Measurements from ENCODE around the gene MACROD2. TPM values are rescaled to one million over a fixed set of nuclear protein-coding genes. Genes with fewer than 3 reads are reported as not detected.

The MACROD2 gene
- polyA plus RNA-seq, 3 donors, result 12.8 to 13.4 (median 13.2) TPM

GRCh38 chr20:15655295-15655874, 1660.1 kb downstream of the MACROD2 start:
- DNase-seq, result no peak

- no peak for DNase-seq
Observed at GRCh38 chr20:15656124-15656523, 1660.8 kb downstream of the MACROD2 start.

- no peak for DNase-seq
Observed at GRCh38 chr20:15658295-15658694, 1663.0 kb downstream of the MACROD2 start.

GRCh38 chr20:15673206-15673605, 1677.9 kb downstream of the MACROD2 start:
- no peak for DNase-seq

GRCh38 chr20:15674253-15675060, 1679.1 kb downstream of the MACROD2 start:
- no peak for DNase-seq

DNA sequence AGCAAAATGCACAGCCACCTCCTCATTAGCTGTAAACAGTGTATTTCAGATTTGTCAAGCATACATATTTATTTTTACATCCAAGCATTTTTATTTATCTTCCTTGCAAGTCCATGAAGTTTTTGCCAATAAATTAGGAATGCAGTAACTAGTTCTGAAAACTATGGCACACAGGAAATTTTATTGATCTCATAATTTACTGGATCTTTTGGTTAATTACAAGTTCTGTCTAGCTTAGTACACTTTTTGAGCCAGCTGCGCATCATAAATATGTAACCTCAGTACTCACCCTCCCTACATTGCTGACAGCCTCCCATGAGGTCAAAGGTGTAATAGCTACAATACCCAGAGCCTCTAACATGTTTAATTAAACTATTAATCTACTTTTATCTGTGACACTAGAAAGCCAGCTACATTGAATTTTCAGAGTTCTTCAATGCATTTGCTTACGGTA, 1679.8 kb downstream of the MACROD2 start:
- DNase-seq, result peak; percentile 80

DNA sequence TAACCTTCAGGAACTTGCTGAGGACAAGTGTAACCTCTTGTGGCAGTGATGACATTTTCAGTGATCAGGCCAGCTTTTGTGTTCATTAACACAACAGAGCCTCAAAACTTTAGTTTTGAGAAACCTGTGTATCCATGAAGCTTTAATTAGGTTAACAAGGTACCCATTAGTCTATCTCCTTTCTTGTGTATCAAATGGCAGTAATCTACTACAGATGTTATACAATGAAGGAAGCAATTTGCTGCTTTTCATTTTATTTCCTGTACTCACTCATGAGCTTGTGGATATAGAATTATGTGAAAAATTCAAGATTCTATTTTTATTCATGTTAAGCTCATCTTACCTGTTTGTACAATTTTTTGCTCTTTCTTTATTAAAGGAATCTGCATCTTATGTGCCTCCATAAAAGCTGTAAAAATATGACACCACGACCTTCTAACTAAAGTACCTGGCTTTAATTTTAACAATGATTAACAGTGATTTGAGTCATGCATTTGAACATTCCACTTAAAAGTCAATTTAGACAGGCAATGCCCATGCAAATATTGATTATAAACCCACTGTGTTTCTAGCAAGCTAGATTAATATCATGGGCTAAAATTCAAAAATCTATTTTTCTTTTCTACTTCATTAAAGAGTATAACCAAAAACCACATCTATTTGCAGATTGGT, 1680.6 kb downstream of the MACROD2 start:
- DNase-seq, result no peak

DNA sequence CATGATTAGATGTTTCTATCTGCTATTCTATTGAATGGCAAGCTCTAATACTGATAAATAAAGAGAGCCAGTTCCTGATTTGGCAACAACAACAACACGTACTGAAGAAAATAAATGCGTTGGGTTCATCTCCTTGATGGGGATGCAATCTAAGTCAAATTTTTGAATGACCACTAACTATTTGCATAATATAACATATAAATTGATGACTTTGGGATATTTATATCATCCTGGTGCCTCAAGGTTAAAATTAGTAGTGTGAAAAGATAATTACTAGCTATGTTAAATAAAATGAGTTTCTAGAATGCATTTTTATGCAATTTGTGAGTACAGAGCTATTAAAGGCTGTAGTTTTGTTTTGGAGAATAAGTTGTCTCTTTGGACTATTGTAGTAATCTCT, 1681.5 kb downstream of the MACROD2 start:
- no peak for DNase-seq

- no peak for DNase-seq
Observed at GRCh38 chr20:15682690-15683089, 1687.4 kb downstream of the MACROD2 start.

DNA sequence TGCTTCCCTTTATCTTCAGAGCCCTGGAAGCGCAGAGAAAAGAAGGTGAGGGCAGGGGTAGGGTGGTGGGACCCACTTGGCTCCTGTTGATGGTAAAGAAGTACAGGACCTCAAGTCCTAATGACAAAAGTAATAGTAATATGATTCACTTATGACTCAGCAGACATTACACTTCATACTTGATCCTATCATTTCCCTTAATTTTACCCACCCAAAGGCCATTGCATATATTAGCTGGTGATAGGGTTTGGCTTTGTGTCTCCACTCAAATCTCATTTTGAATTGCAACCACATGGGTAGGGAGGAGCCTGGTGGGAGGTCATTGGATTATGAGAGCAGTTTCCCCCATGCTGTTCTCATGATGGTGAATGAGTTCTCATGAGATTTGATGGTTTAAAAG, 1697.3 kb downstream of the MACROD2 start:
- no peak for DNase-seq

DNA sequence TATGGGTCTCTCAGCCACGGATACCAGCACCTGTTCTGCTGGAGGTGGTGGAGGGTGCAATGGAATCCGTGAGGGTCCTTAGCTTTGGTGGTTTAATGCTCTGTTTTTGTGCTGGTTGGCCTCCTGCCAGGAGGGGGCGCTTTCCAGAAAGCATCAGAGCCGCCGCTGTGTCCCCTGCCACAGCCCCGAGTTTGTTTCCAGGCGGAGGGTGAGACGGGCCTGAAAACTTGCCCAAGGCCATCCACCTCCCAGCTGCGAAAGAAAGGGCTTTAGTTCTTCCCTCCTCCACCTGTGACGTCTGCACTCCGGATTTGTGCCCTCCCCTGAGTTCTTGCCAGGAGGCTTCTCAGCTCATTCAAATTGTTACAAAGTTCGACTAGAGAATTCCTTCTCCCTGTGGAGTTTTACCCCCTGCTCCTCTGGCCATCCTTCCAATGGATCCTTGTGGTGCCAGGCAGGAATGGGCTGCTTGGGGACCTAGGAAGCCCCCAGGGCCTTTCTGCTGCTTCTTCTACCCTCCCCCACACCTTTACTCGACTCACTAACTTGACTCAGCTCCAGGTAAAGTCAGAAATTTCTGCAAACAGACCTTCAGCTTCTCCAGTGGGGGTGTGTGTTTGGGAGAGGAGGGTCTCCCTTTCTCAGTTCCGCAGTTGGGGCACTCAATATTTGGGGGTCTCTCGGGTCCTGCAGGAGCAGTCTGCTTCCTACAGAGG, 1704.3 kb downstream of the MACROD2 start:
- DNase-seq, result no peak

DNA sequence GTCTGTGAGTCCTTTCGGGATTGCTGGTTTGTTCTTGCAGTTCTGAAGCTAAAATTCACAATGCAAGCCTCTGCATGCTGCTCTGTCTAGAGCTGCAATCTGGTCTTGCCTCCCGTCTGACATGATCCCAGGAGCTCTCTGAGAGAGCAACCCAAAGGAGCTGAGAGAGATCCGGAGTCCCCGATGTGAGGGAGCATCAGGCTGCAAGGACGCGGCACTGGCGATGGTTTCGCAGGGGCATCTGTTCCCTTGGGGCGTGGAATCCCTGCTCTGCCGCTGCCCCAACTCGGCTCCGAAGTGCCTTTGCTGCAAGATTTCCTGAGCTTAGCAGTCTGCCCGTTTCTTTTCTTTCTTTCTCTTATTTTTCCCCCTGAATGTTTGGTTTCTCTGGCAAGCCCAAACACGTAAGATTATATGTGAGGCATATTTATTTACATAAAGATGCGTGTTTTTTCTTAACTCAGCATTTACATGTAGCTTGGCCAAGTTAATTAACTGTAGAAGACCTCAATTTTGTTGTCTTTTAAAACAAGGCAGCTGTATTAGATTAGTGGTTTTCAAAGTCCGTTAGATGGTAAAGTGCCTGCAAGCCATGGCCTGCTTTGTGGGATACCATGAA, 1704.9 kb downstream of the MACROD2 start:
- DNase-seq, result no peak

GRCh38 chr20:15702161-15702560, 1706.8 kb downstream of the MACROD2 start:
- no peak for DNase-seq

GRCh38 chr20:15703171-15703911, 1708.0 kb downstream of the MACROD2 start:
- DNase-seq, result no peak

DNA sequence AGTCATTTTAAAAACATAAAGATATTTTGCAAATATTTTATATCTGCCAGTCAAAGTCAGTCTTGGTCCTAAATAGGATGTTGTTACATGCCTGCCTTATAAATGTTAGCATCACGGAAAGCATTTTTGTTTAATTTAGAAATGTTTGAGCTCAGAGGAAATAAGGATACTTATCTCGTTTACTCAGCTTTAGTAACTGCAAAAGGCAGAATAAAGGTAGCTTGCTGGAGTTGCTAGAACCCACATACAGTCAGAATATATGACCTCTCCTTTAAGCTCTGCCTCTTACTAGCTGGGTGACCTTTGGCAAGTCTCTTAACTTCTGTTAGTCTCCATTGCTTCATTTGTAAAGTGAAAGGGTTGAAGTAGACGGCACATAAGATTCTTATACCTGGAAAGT, 1710.7 kb downstream of the MACROD2 start:
- no peak for DNase-seq

- DNase-seq, result no peak
Observed at GRCh38 chr20:15706719-15707118, 1711.4 kb downstream of the MACROD2 start.

GRCh38 chr20:15708984-15709598, 1713.8 kb downstream of the MACROD2 start:
- DNase-seq, result no peak

- DNase-seq, result peak; percentile 77
Observed at GRCh38 chr20:15710636-15711035, 1715.3 kb downstream of the MACROD2 start.

DNA sequence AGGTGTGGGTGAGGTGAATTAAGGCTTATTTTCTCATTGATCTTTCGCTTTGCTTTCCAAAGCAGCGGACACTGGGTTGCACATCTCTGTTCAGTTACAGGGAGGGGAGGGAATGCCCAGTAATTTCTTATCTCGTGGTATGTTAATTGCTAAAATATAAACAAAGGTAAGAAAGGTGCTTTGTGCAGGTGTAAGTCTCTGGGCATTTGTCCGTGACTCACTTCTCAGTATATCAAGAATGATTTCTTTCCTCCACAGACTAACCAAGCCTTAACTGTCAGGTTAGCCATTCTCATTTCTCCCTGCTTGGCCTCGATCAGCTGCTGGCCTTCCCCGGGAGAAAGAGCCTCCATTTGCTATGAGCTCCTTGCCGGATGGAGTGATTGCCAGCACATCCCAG, 1715.9 kb downstream of the MACROD2 start:
- no peak for DNase-seq

DNA sequence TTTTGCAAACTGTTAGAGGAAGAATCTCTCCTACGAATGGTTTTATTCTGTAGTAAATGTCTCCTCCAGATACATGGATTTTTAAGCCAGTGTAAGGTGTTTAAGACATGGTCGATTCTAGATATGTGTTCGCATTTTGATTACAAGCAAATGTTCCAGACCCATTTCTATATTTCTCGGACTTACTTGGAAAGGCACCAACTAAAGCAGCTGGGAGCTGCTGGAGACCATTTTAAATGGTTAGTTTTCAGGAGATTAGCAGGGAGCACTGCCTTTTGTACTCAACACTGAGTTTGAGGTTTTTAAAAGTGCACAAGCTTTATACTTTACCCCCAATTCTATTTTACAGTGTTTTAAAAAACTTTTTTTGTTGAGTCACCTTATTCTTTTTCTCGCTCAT, 1720.9 kb downstream of the MACROD2 start:
- DNase-seq, result no peak

- DNase-seq, result no peak
Observed at GRCh38 chr20:15726416-15726815, 1731.1 kb downstream of the MACROD2 start.

Data from renal pelvis (tissue), 4 donors.